ENCODE results near the gene RNF220.

GRCh38 chr1:44420535-44420934, 15.5 kb downstream of the RNF220 start:
- TF ChIP-seq CTCF (IDR thresholded peaks at IDR 0.05) (no peak), RFX5 (IDR thresholded peaks at IDR 0.05; ENCODE audit: low read length) (no peak), EP300 (IDR thresholded peaks at IDR 0.05; ENCODE audit: borderline replicate concordance in 1 of 2, low read depth in 1 of 2, low read length in 1 of 2) (no peak), RXRA (IDR thresholded peaks at IDR 0.05; ENCODE audit: borderline replicate concordance, low read depth) (no peak), RAD21 (IDR thresholded peaks at IDR 0.05; ENCODE audit: low read length) (no peak), NRF1 (IDR thresholded peaks at IDR 0.05; ENCODE audit: low read depth, low read length) (no peak), GABPA (IDR thresholded peaks at IDR 0.05; ENCODE audit: low read depth) (no peak), ELF1 (IDR thresholded peaks at IDR 0.05) (no peak), MAX (IDR thresholded peaks at IDR 0.05; ENCODE audit: low read depth) (no peak), JUND (IDR thresholded peaks at IDR 0.05) (no peak), MXI1 (IDR thresholded peaks at IDR 0.05; ENCODE audit: low read depth, low read length) (no peak), REST (IDR thresholded peaks at IDR 0.05; ENCODE audit: low read depth, low read length) (no peak), FOXM1 (IDR thresholded peaks at IDR 0.05; ENCODE audit: low read depth) (no peak), YY1 (IDR thresholded peaks at IDR 0.05; ENCODE audit: low read depth) (no peak)

Measured in SK-N-SH (cell line).